ENCODE data around the gene SUPT3H.

The SUPT3H gene

GRCh38 chr6:45255434-45255833, 122.3 kb downstream of the SUPT3H start:
- Histone ChIP-seq H3K9me3 (ENCODE audit: severe bottlenecking) (no peaks in the 10 kb centered on the region), H3K36me3 (no peaks in the 10 kb centered on the region), H3K27ac (no peak overlapping the region), H3K4me3 (ENCODE audit: low read depth, low read length) (no peak overlapping the region), H3K27me3 (ENCODE audit: insufficient read depth, low read depth, severe bottlenecking) (no peaks in the 10 kb centered on the region)
- DNase-seq, result no peak
- TF ChIP-seq CTCF (IDR thresholded peaks at IDR 0.05; ENCODE audit: low read depth, low read length), result no peak

GRCh38 chr6:45254253-45254652, 123.5 kb downstream of the SUPT3H start:
- Histone ChIP-seq H3K36me3 (no peaks in the 10 kb centered on the region), H3K4me3 (ENCODE audit: low read depth, low read length) (no peak overlapping the region), H3K27me3 (ENCODE audit: insufficient read depth, low read depth, severe bottlenecking) (no peaks in the 10 kb centered on the region), H3K9me3 (ENCODE audit: severe bottlenecking) (no peaks in the 10 kb centered on the region), H3K27ac (no peak overlapping the region)
- TF ChIP-seq CTCF (IDR thresholded peaks at IDR 0.05; ENCODE audit: low read depth, low read length), result no peak
- DNase-seq, result no peak

GRCh38 chr6:45253453-45253852, 124.3 kb downstream of the SUPT3H start:
- TF ChIP-seq CTCF (IDR thresholded peaks at IDR 0.05; ENCODE audit: low read depth, low read length), result no peak
- no peak for DNase-seq
- no peaks in the 10 kb centered on the region for H3K27me3 ChIP-seq (ENCODE audit: insufficient read depth, low read depth, severe bottlenecking)

GRCh38 chr6:45231660-45232059, 146.1 kb downstream of the SUPT3H start:
- no peak for TF ChIP-seq CTCF (IDR thresholded peaks at IDR 0.05; ENCODE audit: low read depth, low read length)
- H3K27ac ChIP-seq, result no peak overlapping the region

More at GRCh38 chr6:45253453-45253852, 124.3 kb downstream of the SUPT3H start:
- H3K4me3 ChIP-seq (ENCODE audit: low read depth, low read length), result no peak overlapping the region
- H3K36me3 ChIP-seq, result no peaks in the 10 kb centered on the region
- H3K9me3 ChIP-seq (ENCODE audit: severe bottlenecking), result no peaks in the 10 kb centered on the region
- H3K27ac ChIP-seq, result no peak overlapping the region

GRCh38 chr6:45229416-45229815, 148.3 kb downstream of the SUPT3H start:
- TF ChIP-seq CTCF (IDR thresholded peaks at IDR 0.05; ENCODE audit: low read depth, low read length), result no peak
- no peaks in the 10 kb centered on the region for H3K27me3 ChIP-seq (ENCODE audit: insufficient read depth, low read depth, severe bottlenecking)
- DNase-seq, result no peak
- H3K9me3 ChIP-seq (ENCODE audit: severe bottlenecking), result peaks cover 10% of the 10 kb centered on the region
- H3K27ac ChIP-seq, result no peak overlapping the region
- no peak overlapping the region for H3K4me3 ChIP-seq (ENCODE audit: low read depth, low read length)
- no peaks in the 10 kb centered on the region; the same call in 1 of the 2 replicates for H3K36me3 ChIP-seq

More at GRCh38 chr6:45231660-45232059, 146.1 kb downstream of the SUPT3H start:
- H3K9me3 ChIP-seq (ENCODE audit: severe bottlenecking), result peaks cover 10% of the 10 kb centered on the region
- H3K27me3 ChIP-seq (ENCODE audit: insufficient read depth, low read depth, severe bottlenecking), result no peaks in the 10 kb centered on the region
- DNase-seq, result no peak
- H3K4me3 ChIP-seq (ENCODE audit: low read depth, low read length), result no peak overlapping the region
- H3K36me3 ChIP-seq, result no peaks in the 10 kb centered on the region; the same call in 1 of the 2 replicates

GRCh38 chr6:45226081-45226480, 151.7 kb downstream of the SUPT3H start:
- no peaks in the 10 kb centered on the region for H3K36me3 ChIP-seq
- no peak for DNase-seq

More at GRCh38 chr6:45226081-45226480, 151.7 kb downstream of the SUPT3H start:
- H3K9me3 ChIP-seq (ENCODE audit: severe bottlenecking), result no peaks in the 10 kb centered on the region
- no peaks in the 10 kb centered on the region for H3K27me3 ChIP-seq (ENCODE audit: insufficient read depth, low read depth, severe bottlenecking)
- H3K27ac ChIP-seq, result no peak overlapping the region
- TF ChIP-seq CTCF (IDR thresholded peaks at IDR 0.05; ENCODE audit: low read depth, low read length), result no peak
- no peak overlapping the region for H3K4me3 ChIP-seq (ENCODE audit: low read depth, low read length)

Data from WERI-Rb-1 (cell line).